ES-I3 (cell line): ENCODE data around the gene EDIL3.

Experiments
- H3K36me3 ChIP-seq: 2 replicates; pipeline ENCODE4 v1.6.1; 2013; ENCODE audit warnings: mild to moderate bottlenecking, low read length, control low read depth, moderate library complexity; ENCODE audit not compliant: insufficient read depth
- H3K4me1 ChIP-seq: 2 replicates; pipeline ENCODE4 v1.6.1; 2013; ENCODE audit warnings: mild to moderate bottlenecking, control low read depth, low read length; ENCODE audit not compliant: insufficient read depth
- H3K9ac ChIP-seq: 2 replicates; pipeline ENCODE4 v1.6.1; 2013; ENCODE audit warnings: low read depth, mild to moderate bottlenecking, low read length, moderate library complexity
- H3K9me3 ChIP-seq: 2 replicates; pipeline ENCODE4 v1.6.1; 2013; ENCODE audit warnings: mild to moderate bottlenecking, low read length, moderate library complexity; ENCODE audit not compliant: control insufficient read depth, insufficient read depth

Gene EDIL3

GRCh38 chr5:83925321-83925954, 459.2 kb downstream of the EDIL3 start:
- Histone ChIP-seq H3K4me1 (peaks cover 5% of the 10 kb centered on the region), H3K9me3 (no peaks in the 10 kb centered on the region), H3K36me3 (no peaks in the 10 kb centered on the region), H3K9ac (no peak overlapping the region)

DNA sequence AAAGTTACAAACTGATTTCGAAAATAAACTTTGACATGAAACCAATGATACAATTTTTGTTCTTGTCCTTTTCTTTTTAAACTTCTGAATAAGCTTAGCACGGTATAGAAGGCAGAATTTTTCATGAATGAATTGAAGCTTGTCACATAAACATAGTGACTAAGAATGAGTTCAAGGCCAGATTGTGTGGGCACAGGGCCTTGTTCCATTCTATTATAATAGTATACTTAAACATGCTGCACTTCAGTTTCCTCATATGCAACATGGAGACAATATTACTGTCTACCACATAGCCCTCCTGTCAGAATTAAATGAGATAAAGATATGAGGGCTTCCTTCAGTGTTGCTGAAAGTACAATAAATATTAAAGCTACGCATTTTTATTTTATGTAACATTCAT, 459.8 kb downstream of the EDIL3 start:
- Histone ChIP-seq H3K36me3 (no peaks in the 10 kb centered on the region), H3K9me3 (no peaks in the 10 kb centered on the region), H3K9ac (no peak overlapping the region), H3K4me1 (peaks cover 5% of the 10 kb centered on the region)

DNA sequence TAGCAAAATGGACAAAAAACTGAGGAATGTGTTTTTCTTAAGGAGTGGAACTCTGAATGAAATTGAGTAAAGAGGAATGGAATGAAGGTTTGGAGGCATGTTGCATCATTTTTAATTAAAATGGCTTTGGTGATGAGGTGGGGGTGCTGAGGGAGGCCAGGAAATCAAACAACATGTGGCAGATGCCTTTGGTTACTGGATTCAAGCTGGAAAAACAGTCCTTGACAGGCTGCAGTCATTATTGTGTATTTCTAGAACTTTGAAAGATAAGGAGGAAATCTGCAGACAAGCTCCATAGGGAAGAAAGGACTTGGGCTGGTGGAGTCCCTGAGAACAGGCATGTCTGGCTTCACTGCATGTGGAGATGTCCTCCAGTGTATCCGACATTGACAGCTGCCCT, 460.5 kb downstream of the EDIL3 start:
- Histone ChIP-seq H3K9ac (no peak overlapping the region), H3K36me3 (no peaks in the 10 kb centered on the region), H3K4me1 (peaks cover 9% of the 10 kb centered on the region), H3K9me3 (no peaks in the 10 kb centered on the region)

DNA sequence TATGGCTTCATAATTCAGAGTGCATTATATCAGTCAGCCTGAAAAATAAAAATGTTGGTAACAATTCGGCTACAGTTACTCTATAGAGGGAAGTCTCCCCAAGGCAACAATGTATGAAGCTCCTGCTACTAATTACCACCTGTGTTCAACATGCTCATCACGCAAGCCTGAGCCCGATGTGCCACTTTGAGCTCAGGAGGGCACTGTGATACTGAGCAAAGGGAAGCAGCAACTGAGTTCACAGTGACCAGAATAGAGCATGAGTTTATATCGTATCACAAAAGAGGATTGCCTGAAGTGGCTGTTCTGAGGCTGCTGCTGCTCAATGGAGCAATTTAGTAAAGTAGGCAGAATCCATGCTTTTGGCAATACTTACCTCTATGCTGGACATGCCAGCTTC, 462.0 kb downstream of the EDIL3 start:
- Histone ChIP-seq H3K4me1 (peaks cover 15% of the 10 kb centered on the region), H3K9ac (no peak overlapping the region), H3K36me3 (no peaks in the 10 kb centered on the region), H3K9me3 (no peaks in the 10 kb centered on the region)

DNA sequence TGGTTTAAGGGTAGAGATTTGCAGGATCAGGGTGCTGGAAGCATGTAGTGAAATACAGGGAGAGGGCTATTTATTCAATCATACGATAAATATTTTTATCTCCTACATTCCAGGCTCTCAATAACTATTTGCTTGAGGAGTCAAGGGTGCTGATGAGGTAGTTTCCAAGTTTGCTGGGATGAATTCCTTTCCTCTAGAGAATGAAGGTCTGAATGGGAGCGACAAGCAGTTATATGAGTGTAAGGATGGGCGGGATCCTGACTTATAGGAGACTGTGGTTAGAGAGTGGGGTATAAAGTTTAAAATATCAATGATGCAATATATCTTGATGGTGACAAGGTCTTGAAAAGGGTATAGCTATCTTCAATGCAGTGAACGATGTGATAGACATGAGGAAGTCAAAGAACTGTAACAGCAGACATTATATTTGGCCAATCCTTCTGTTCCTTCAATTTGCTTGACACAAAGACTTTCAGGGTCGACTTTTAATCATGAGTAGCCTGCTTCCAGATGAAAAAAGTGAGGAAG, 462.9 kb downstream of the EDIL3 start:
- Histone ChIP-seq H3K4me1 (peaks cover 15% of the 10 kb centered on the region), H3K36me3 (no peaks in the 10 kb centered on the region), H3K9ac (no peak overlapping the region), H3K9me3 (no peaks in the 10 kb centered on the region)

DNA sequence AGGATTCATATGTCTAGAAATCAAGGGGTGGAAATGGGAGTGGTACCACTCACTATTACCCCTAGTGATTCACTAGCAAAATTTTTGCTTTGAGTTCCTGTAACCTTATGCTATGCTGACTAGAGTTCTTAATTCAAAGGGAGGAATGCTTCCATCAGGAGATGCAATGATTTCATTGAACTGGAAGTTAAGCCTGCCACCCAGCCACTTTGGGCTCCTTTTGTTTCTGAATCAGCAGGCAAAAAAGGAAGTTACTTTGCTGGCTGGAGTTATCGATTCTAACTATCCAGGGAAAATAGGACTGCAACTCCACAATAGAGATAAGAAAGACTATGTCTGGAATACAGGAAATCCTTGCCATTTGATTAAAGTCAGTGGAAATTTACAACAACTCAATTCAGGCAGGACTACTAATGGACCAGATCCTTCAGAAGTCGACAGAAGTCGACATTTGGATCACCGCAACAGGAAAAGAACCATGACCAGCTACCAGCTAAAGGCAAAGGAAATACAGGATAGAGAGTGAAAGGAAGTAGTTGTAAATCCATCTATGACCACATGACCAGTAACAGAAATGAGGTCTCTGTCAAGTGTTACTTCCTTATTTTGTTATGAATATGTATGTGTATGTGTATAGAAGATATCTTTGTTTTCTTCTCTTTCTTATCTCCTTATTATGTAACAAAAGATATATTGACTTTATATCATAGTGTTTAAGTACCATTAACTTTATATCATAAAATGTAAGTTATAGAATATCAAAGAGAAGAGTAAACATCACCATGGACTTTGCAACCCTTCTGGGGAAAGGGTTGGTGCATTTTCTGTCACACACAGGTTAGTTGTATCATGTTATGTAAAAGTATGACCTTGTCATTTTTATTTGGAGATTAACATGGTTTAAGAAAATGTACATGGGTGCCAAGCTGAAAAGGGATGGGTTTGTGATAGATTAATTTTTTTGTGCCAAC, 465.3 kb downstream of the EDIL3 start:
- H3K9me3 ChIP-seq: no peaks in the 10 kb centered on the region
- H3K9ac ChIP-seq: no peak overlapping the region
- peaks cover 10% of the 10 kb centered on the region for H3K4me1 ChIP-seq
- no peaks in the 10 kb centered on the region for H3K36me3 ChIP-seq

- Histone ChIP-seq H3K4me1 (peaks cover 10% of the 10 kb centered on the region), H3K36me3 (no peaks in the 10 kb centered on the region), H3K9me3 (no peaks in the 10 kb centered on the region), H3K9ac (no peak overlapping the region)
Observed at GRCh38 chr5:83917261-83917908, 467.3 kb downstream of the EDIL3 start.

DNA sequence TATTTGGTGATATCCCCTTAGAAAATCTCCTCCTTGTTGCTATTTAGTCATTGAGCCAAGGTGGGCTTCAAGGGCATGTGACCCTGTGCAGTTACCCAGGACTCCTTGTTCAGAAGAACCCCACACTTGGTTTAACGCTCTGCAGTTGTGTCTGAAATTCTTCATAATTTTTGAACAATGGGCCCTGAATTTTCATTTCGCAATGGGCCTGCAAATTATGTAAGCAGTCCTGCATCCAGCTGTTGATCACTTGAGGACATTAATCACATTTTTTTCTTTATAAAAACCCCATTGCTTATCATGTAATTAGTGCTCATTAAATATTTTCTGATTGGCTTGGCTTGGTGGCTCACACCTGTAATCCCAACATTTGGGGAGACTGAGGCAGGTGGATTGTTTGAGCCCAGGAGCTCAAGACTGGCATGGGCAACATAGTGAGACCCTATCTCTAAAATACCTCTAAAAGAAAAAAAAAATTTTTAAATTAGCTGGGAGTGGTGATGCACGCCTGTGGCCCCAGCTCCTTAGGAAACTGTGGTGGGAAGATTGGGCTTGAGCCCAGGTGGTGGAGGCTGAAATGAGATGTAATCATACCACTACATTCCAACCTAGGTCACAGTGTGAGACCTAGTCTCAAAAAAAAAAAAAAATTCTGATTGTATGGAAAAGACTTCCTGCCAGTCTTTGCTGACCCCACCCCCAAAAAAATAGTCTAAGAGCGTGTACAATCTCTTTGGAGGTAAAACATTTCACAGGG, 469.8 kb downstream of the EDIL3 start:
- Histone ChIP-seq H3K9me3 (no peaks in the 10 kb centered on the region), H3K9ac (no peak overlapping the region), H3K4me1 (peaks cover 10% of the 10 kb centered on the region)

GRCh38 chr5:83914199-83914598, 470.5 kb downstream of the EDIL3 start:
- H3K9ac ChIP-seq: no peak overlapping the region
- H3K36me3 ChIP-seq: no peaks in the 10 kb centered on the region
- H3K9me3 ChIP-seq: no peaks in the 10 kb centered on the region
- peaks cover 7% of the 10 kb centered on the region for H3K4me1 ChIP-seq

More for the DNA sequence above, 469.8 kb downstream of the EDIL3 start:
- H3K36me3 ChIP-seq: no peaks in the 10 kb centered on the region

DNA sequence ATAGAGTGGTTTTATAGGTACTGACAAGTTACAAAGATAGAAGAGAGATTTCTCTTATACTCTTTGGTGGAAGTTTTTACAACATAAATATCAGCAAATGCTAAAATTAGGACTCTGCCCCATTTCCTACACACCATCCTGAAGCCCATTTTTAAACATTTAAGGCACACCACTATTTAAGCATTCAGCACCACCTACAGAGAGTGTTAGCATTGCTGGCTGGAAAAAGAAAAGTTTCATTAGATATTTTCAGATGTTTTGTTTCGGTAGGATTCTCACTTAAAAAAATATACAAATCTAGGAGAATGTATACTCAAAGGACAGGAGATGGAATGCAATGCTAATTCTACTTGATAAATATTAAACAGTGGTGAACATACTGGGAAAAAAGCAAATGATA, 471.1 kb downstream of the EDIL3 start:
- no peak overlapping the region for H3K9ac ChIP-seq
- H3K9me3 ChIP-seq: no peaks in the 10 kb centered on the region
- H3K36me3 ChIP-seq: no peaks in the 10 kb centered on the region
- H3K4me1 ChIP-seq: peaks cover under 1% of the 10 kb centered on the region; the same call in 1 of the 2 replicates

- no peaks in the 10 kb centered on the region for H3K9me3 ChIP-seq
- H3K36me3 ChIP-seq: no peaks in the 10 kb centered on the region
- no peaks in the 10 kb centered on the region for H3K4me1 ChIP-seq
- no peak overlapping the region for H3K9ac ChIP-seq
Observed at GRCh38 chr5:83911367-83911919, 473.2 kb downstream of the EDIL3 start.

DNA sequence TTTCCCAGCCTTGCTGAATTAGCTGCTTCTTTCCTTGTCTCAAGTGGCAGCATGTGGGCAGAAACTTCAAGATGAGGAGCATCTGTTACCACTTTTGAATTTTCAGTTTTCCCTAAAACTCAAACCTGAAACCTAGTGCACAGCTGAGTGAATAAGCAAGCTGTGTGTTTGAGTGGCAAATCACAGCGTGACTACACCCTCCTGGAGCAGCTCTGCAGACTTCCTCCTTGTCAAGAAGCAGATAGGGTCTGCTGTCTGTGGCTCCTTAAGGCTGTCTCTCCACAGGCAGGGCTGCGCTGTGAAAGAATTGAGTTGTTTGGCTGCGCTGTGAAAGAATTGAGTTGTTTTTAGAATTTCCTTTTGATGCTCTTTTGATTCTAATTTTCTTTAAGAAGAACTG, 484.4 kb downstream of the EDIL3 start:
- Histone ChIP-seq H3K36me3 (no peaks in the 10 kb centered on the region), H3K9ac (no peak overlapping the region), H3K4me1 (no peaks in the 10 kb centered on the region), H3K9me3 (no peaks in the 10 kb centered on the region)

DNA sequence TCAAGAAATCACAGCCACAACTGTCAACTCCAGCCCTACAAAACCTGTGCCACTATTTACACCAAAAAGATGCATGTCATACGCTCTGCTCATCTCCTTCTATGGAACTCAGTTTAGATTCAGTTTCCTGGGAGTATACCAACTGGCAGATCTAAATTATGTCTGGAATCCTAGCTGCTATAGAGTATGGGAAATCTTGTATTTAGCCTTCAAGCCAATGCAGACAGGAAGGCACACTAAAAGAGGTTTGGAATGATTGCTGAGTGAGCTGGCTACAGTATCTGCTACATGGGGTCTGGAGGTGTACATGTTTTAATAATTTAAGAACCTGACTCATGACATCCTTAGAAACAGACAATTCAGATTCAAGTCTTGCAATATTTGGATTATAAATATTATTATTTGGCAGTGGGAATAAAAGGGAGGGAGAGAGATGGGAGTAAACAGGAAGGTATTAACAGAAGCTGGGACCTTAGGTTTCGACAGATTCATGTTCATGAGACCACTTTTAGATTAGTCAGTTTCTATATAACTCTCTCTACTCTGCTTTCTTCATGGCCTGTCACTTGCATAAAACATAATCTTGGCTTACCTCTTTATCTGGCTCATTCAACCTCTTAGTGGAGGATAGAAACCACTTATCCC, 485.2 kb downstream of the EDIL3 start:
- H3K9me3 ChIP-seq: no peaks in the 10 kb centered on the region
- H3K9ac ChIP-seq: no peak overlapping the region
- no peaks in the 10 kb centered on the region for H3K4me1 ChIP-seq
- H3K36me3 ChIP-seq: no peaks in the 10 kb centered on the region
